IPS-18a (cell line): ENCODE measurements around the gene PEA15.

Source experiments
- H3K27ac ChIP-seq: one replicate; pipeline ENCODE4 v1.5.1; 2013; ENCODE audit warnings: low read length
- H3K27me3 ChIP-seq: one replicate; pipeline ENCODE4 v1.6.1; 2013; ENCODE audit warnings: mild to moderate bottlenecking, low read length; ENCODE audit not compliant: control insufficient read depth, insufficient read depth
- H3K36me3 ChIP-seq: one replicate; pipeline ENCODE4 v1.6.1; 2013; ENCODE audit warnings: low read depth, low read length; ENCODE audit not compliant: control insufficient read depth
- H3K4me1 ChIP-seq: one replicate; pipeline ENCODE4 v1.6.1; 2013; ENCODE audit warnings: low read depth, low read length; ENCODE audit not compliant: control insufficient read depth
- H3K4me3 ChIP-seq: one replicate; pipeline ENCODE4 v1.5.1; 2013; ENCODE audit warnings: low read length
- H3K9ac ChIP-seq: one replicate; pipeline ENCODE4 v1.6.1; 2013; ENCODE audit warnings: mild to moderate bottlenecking, low read length, moderate library complexity
- H3K9me3 ChIP-seq: one replicate; pipeline ENCODE4 v1.6.1; 2013; ENCODE audit warnings: low read depth, low read length; ENCODE audit not compliant: control insufficient read depth

PEA15 gene

DNA sequence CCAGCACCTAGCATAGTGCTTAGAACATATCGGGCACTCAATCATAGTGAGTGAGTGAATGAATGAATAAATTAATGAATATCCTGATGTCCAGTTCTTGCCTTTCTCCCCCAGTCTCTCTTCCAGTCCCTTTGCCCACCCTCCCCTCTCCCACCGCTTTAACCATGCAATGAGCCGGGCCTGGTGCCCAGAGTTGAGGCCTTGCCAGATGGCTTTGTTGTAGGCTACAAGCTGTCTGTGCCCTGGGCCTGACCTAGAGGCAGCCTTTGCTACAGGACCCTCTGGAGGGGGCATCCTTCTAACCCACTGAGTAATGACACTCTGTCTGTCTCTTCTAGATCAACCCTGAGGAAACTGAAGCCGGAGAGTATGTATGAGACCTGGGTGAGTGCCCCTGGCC lies 8.0 kb upstream of the PEA15 start:
- Histone ChIP-seq H3K4me3 (no peak overlapping the region), H3K27me3 (no peaks in the 10 kb centered on the region), H3K36me3 (no peaks in the 10 kb centered on the region), H3K9me3 (no peaks in the 10 kb centered on the region), H3K4me1 (peaks cover 16% of the 10 kb centered on the region), H3K27ac (no peak overlapping the region), H3K9ac (no peak overlapping the region)

- H3K9me3 ChIP-seq = no peaks in the 10 kb centered on the region
- H3K4me3 ChIP-seq = no peak overlapping the region
- H3K4me1 ChIP-seq = peaks cover 6% of the 10 kb centered on the region
- no peaks in the 10 kb centered on the region for H3K27me3 ChIP-seq
- H3K9ac ChIP-seq = no peak overlapping the region
- no peaks in the 10 kb centered on the region for H3K36me3 ChIP-seq
- no peak overlapping the region for H3K27ac ChIP-seq
Measured at GRCh38 chr1:160200786-160201185, 4.4 kb upstream of the PEA15 start.

DNA sequence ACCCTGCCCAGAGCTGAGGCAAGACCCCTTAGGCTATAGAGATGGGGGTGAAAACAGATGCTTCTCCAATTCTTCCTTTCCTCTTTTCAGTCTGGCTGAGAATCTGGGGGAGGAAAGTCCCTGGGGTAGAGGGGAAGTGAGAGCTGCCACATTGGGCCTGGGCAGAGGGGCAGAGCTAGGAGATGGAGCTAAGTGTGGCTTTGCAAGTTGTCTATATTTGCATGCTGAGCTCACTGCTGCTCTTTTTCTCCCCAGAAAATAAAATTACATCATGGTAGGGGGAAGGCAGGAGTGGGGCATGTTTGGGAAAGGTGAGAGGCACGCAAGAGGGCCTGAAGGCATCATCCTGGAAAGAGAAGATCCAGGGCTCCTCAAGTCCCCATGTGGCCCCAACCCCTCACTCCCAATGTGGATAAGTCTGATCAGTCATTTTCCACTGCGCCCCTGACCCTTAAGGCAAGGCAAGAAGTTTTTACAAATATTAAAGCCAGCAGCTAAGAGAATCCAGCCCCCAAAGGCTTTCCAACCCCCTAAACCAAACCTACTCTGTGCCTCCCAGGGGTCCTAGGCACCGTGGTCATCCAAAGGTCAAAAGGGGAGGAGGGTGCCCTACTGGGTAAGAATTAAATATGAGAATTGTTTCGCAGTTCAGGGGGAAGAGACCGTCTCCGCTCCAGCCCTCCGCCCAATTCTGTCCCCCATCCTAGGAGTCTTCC lies 500 bp upstream of the PEA15 start:
- Histone ChIP-seq H3K9ac (no peak overlapping the region), H3K4me1 (peaks cover 43% of the 10 kb centered on the region), H3K4me3 (peak overlapping the region; percentile 42), H3K27me3 (no peaks in the 10 kb centered on the region), H3K27ac (no peak overlapping the region), H3K36me3 (peaks cover 15% of the 10 kb centered on the region), H3K9me3 (no peaks in the 10 kb centered on the region)

DNA sequence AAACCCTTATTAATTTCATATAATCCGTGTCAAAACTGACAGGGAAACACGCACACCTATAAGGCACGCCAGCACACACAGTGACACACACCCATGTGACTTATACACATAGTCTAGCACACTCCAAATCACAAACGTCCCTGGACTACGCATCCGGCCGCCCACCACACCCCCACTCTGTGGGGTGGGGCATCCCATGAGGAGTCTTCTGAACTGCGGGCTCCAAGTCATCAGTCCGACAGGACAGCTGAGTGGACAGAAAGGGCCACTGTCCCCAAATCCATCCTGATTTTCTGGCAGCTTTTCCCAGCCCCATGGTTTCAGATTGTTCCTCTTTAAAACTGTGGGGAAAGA lies 829 bp downstream of the PEA15 start:
- Histone ChIP-seq H3K9ac (peak overlapping the region; percentile 86), H3K4me3 (peak overlapping the region; percentile 83), H3K4me1 (peaks cover 56% of the 10 kb centered on the region), H3K36me3 (peaks cover 20% of the 10 kb centered on the region), H3K27ac (no peak overlapping the region), H3K9me3 (no peaks in the 10 kb centered on the region), H3K27me3 (no peaks in the 10 kb centered on the region)

DNA sequence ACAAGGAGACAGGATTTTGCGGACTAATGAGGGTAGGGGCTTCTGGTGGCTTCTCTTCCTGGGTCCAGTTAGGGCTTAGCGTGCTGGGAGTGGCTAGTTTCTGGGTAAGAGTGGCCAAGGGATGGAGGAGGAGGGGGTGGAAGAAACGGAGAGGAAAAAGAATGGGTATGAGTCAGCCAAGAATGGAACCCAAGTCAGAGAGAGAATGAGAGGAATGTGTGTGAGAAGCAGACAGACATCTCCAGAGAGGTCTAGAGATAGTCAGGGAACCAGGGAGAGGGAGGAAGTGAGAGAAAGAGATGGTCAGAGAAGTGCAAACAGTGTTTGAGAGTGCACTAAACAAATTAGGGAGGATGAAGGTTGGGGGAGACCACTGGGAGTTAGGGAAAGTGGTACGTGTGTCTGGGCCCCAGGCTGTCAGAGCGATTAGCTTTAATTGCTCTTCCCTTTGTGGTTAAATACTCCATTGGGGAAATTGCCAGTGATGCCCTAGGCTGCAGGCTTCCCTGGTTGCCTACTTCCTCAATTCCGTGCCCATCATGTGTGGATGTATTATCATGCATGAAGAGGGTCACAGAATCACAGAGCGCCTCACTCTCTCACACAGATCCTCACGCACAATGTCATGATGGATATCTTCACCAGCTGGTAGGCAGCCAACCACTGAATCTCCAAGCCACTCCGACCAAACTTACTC lies 1.4 kb downstream of the PEA15 start:
- Histone ChIP-seq H3K27ac (no peak overlapping the region), H3K9ac (peak overlapping the region; percentile 86), H3K4me1 (peaks cover 56% of the 10 kb centered on the region), H3K27me3 (no peaks in the 10 kb centered on the region), H3K36me3 (peaks cover 24% of the 10 kb centered on the region), H3K4me3 (peak overlapping the region; percentile 83), H3K9me3 (no peaks in the 10 kb centered on the region)

DNA sequence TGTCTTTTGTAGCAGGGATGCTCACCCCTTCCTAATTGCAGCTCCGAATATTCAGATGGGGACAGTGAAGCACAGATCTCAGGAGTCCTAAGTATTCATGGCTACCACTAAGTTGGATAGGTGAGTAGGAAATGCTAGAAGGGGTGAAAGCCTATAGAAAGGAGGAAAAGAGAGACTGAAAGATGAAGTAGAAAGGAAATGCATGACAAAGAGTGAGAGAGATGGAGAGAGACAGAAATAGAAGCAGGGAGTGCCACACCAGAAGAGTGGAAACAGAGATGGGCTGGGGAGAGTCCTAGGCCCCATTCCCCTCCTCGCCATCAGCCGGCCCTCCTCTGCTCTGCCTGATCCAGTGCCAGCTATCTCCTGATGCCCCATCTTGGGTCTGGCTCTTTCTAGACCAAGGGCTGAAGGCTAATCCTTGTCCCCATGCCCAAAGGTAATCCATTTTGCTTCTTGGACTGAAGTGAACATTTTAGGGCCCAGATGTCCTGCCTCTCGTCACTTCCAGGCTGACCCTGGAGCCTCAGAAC lies 2.0 kb downstream of the PEA15 start:
- H3K4me1 ChIP-seq = peaks cover 56% of the 10 kb centered on the region
- H3K4me3 ChIP-seq = peak overlapping the region; percentile 83
- H3K27me3 ChIP-seq = no peaks in the 10 kb centered on the region
- H3K27ac ChIP-seq = no peak overlapping the region
- no peaks in the 10 kb centered on the region for H3K9me3 ChIP-seq
- H3K36me3 ChIP-seq = peaks cover 30% of the 10 kb centered on the region
- no peak overlapping the region for H3K9ac ChIP-seq

- H3K9ac ChIP-seq = no peak overlapping the region
- H3K27ac ChIP-seq = no peak overlapping the region
- no peak overlapping the region for H3K4me3 ChIP-seq
- no peaks in the 10 kb centered on the region for H3K9me3 ChIP-seq
- peaks cover 38% of the 10 kb centered on the region for H3K36me3 ChIP-seq
- no peaks in the 10 kb centered on the region for H3K27me3 ChIP-seq
- H3K4me1 ChIP-seq = peaks cover 56% of the 10 kb centered on the region
Measured at GRCh38 chr1:160207771-160208556, 2.8 kb downstream of the PEA15 start.

- Histone ChIP-seq H3K27ac (no peak overlapping the region), H3K36me3 (peaks cover 43% of the 10 kb centered on the region), H3K9me3 (no peaks in the 10 kb centered on the region), H3K9ac (no peak overlapping the region), H3K27me3 (no peaks in the 10 kb centered on the region), H3K4me3 (no peak overlapping the region), H3K4me1 (peaks cover 56% of the 10 kb centered on the region)
Measured at GRCh38 chr1:160208557-160209320, 3.6 kb downstream of the PEA15 start.

GRCh38 chr1:160209321-160210046 lies 4.3 kb downstream of the PEA15 start:
- Histone ChIP-seq H3K4me3 (peak overlapping the region; percentile 4), H3K27me3 (no peaks in the 10 kb centered on the region), H3K27ac (no peak overlapping the region), H3K36me3 (peaks cover 51% of the 10 kb centered on the region), H3K9me3 (no peaks in the 10 kb centered on the region), H3K4me1 (peaks cover 56% of the 10 kb centered on the region), H3K9ac (peak overlapping the region; percentile 7)

DNA sequence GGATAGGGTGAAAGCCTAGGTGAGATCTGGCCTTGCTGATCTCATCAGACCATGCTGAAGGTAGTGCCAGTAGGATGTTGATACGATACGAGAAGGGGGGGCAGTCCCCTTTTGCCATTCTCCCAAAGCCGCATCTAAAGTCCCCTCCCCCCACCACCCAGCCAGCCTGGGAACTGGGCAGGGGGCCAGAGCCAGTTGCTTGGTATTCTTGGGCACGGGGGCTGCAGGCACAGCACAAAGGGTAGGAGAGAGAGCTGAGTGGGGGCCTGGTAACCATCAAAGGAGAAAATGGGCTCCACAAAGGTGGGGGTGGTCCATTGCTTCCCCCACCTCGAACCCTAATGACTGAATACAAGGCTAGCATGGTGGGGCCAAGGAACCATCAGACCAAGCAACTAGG lies 5.4 kb downstream of the PEA15 start:
- H3K36me3 ChIP-seq = peaks cover 62% of the 10 kb centered on the region

More for the DNA sequence above, 5.4 kb downstream of the PEA15 start:
- Histone ChIP-seq H3K4me3 (no peak overlapping the region), H3K27ac (no peak overlapping the region), H3K27me3 (no peaks in the 10 kb centered on the region), H3K4me1 (peaks cover 51% of the 10 kb centered on the region), H3K9me3 (no peaks in the 10 kb centered on the region), H3K9ac (no peak overlapping the region)
